IMR-90 (cell line): ENCODE measurements around the gene TELO2. TPM values are rescaled to one million over a fixed set of nuclear protein-coding genes. Genes with fewer than 3 reads are reported as not detected.

Source experiments
- ATAC-seq: fragments of 200-7000 bp; cut with Tn5 transposase; 2 replicates; pipeline ENCODE4 v1.9.1; 2020; ENCODE audit warnings: low read depth, mild to moderate bottlenecking, moderate library complexity
- BruUV-seq: library from RNA; stranded (reverse); fragments of 400-500 nt; replicated peaks from 2 replicates; lab custom pipeline; 2021; lab: Mats Ljungman, UMichigan
- CTCF ChIA-PET: fragments of 300-600 bp; formaldehyde crosslinking; extraction: SDS; loops from one replicate; lab custom pipeline; 2021; ENCODE audit warnings: antibody characterized with exemption; lab: Yijun Ruan, JAX
- POLR2A ChIA-PET: fragments of 300-600 bp; sonication (Branson Sonifier 250); formaldehyde crosslinking; loops from one replicate; lab custom pipeline; 2022; ENCODE audit warnings: antibody characterized with exemption; ENCODE audit not compliant: unreplicated experiment; lab: Charles Lee
- DNase-seq: peaks from one replicate; pipeline ENCODE4 v3.0.0; 2013
- H2AFZ ChIP-seq: replicated peaks from 2 replicates; pipeline ENCODE3; 2013; ENCODE audit warnings: low read length, mild to moderate bottlenecking; ENCODE audit not compliant: poor library complexity
- H2AK5ac ChIP-seq: 2 replicates; pipeline ENCODE4 v1.6.1; 2013; ENCODE audit warnings: low read depth, low read length, inconsistent platforms
- H2AK9ac ChIP-seq: replicated peaks from 2 replicates; pipeline ENCODE3; 2013; ENCODE audit warnings: mild to moderate bottlenecking, low read depth, low read length, moderate library complexity; ENCODE audit not compliant: poor library complexity
- H2BK120ac ChIP-seq: 2 replicates; pipeline ENCODE4 v1.6.1; 2013; ENCODE audit warnings: low read depth, low read length, inconsistent platforms
- H2BK15ac ChIP-seq: 3 replicates; pipeline ENCODE4 v1.6.1; 2013; ENCODE audit warnings: low read depth, low read length, inconsistent platforms
- H2BK20ac ChIP-seq: 2 replicates; pipeline ENCODE4 v1.6.1; 2013; ENCODE audit warnings: low read depth, mild to moderate bottlenecking, inconsistent platforms, low read length, moderate library complexity
- H2BK5ac ChIP-seq: 2 replicates; pipeline ENCODE4 v1.6.1; 2013; ENCODE audit warnings: mild to moderate bottlenecking, low read depth, low read length, inconsistent platforms; ENCODE audit not compliant: poor library complexity, severe bottlenecking
- H3K14ac ChIP-seq: replicated peaks from 2 replicates; pipeline ENCODE4 v1.6.1; 2013; ENCODE audit warnings: low read depth, low read length, inconsistent platforms
- H3K18ac ChIP-seq: 2 replicates; pipeline ENCODE4 v1.6.1; 2013; ENCODE audit warnings: low read depth, low read length, control low read depth
- H3K23ac ChIP-seq: 2 replicates; pipeline ENCODE4 v1.6.1; 2013; ENCODE audit warnings: low read depth, low read length, inconsistent platforms
- H3K27ac ChIP-seq: 2 replicates; pipeline ENCODE4 v1.5.1; 2013; ENCODE audit warnings: mild to moderate bottlenecking, control low read depth, low read length; ENCODE audit not compliant: insufficient read depth
- H3K27me3 ChIP-seq: 2 replicates; pipeline ENCODE4 v1.6.1; 2013; ENCODE audit warnings: low read length; ENCODE audit not compliant: control insufficient read depth, insufficient read depth
- H3K36me3 ChIP-seq: 2 replicates; pipeline ENCODE4 v1.6.1; 2013; ENCODE audit warnings: low read length, mixed read lengths; ENCODE audit not compliant: control insufficient read depth, insufficient read depth
- H3K4ac ChIP-seq: 2 replicates; pipeline ENCODE4 v1.6.1; 2013; ENCODE audit warnings: low read depth, low read length, inconsistent platforms
- H3K4me1 ChIP-seq: 2 replicates; pipeline ENCODE4 v1.6.1; 2013; ENCODE audit warnings: low read length, mixed read lengths; ENCODE audit not compliant: control insufficient read depth, insufficient read depth
- H3K4me2 ChIP-seq: 2 replicates; pipeline ENCODE4 v1.6.1; 2013; ENCODE audit warnings: low read depth, mild to moderate bottlenecking, control low read depth, low read length, moderate library complexity
- H3K4me3 ChIP-seq: 2 replicates; pipeline ENCODE4 v1.5.1; 2013; ENCODE audit warnings: low read depth, mild to moderate bottlenecking, control low read depth, low read length, moderate library complexity; ENCODE audit not compliant: insufficient read depth
- H3K56ac ChIP-seq: 2 replicates; pipeline ENCODE4 v1.6.1; 2013; ENCODE audit warnings: low read length, inconsistent platforms; ENCODE audit not compliant: insufficient read depth; ENCODE audit errors: extremely low read depth
- H3K79me1 ChIP-seq, 2 experiments: 2 replicates each; pipeline ENCODE4 v1.6.1; 2013; ENCODE audit warnings: low read length in 2 of 2, inconsistent platforms in 1 of 2, low read depth in 1 of 2
- H3K9ac ChIP-seq: 2 replicates; pipeline ENCODE4 v1.6.1; 2013; ENCODE audit warnings: low read depth, low read length, control low read depth
- H3K9me1 ChIP-seq: 2 replicates; pipeline ENCODE4 v1.6.1; 2013; ENCODE audit warnings: low read length, inconsistent platforms; ENCODE audit not compliant: insufficient read depth
- H3K9me3 ChIP-seq: 2 replicates; pipeline ENCODE4 v1.6.1; 2013; ENCODE audit warnings: low read length; ENCODE audit not compliant: control insufficient read depth, insufficient read depth
- H4K20me1 ChIP-seq: 2 replicates; pipeline ENCODE4 v1.6.1; 2013; ENCODE audit warnings: low read length, inconsistent platforms; ENCODE audit not compliant: insufficient read depth
- H4K5ac ChIP-seq: 2 replicates; pipeline ENCODE4 v1.6.1; 2013; ENCODE audit warnings: mild to moderate bottlenecking, low read depth, low read length, control low read depth
- H4K8ac ChIP-seq, 2 experiments: 2 replicates each; pipeline ENCODE4 v1.6.1; 2013; ENCODE audit warnings: low read depth in 2 of 2, low read length in 2 of 2, control low read depth in 1 of 2, inconsistent platforms in 1 of 2
- H4K91ac ChIP-seq: 2 replicates; pipeline ENCODE4 v1.6.1; 2013; ENCODE audit warnings: low read depth, low read length, inconsistent platforms; ENCODE audit not compliant: insufficient read depth
- BHLHE40 ChIP-seq: fragments of 150-350 bp; IDR thresholded peaks from 2 replicates; pipeline ENCODE4 v1.6.1; 2016; ENCODE audit warnings: mild to moderate bottlenecking, low read depth, low read length
- CHD1 ChIP-seq: IDR thresholded peaks from 2 replicates; pipeline ENCODE4 v1.6.1; 2012; ENCODE audit warnings: low read depth, low read length, improper control_type of control experiment
- CTCF ChIP-seq: conservative IDR thresholded peaks from 2 replicates; pipeline ENCODE4 v1.5.1; 2012; ENCODE audit warnings: mild to moderate bottlenecking, low read depth, low read length, improper control_type of control experiment
- MAFK ChIP-seq: IDR thresholded peaks from 2 replicates; pipeline ENCODE4 v1.6.1; 2012; ENCODE audit warnings: low read depth, low read length, improper control_type of control experiment
- MAZ ChIP-seq: IDR thresholded peaks from 2 replicates; pipeline ENCODE4 v1.6.1; 2012; ENCODE audit warnings: low read depth, mild to moderate bottlenecking, low read length, improper control_type of control experiment, moderate library complexity, borderline replicate concordance
- MXI1 ChIP-seq: IDR thresholded peaks from 2 replicates; pipeline ENCODE4 v1.6.1; 2012; ENCODE audit warnings: low read depth, mild to moderate bottlenecking, low read length, moderate library complexity, borderline replicate concordance
- NFE2L2 ChIP-seq: fragments of 150-350 bp; IDR thresholded peaks from 2 replicates; pipeline ENCODE4 v1.6.1; 2016; ENCODE audit warnings: low read depth, mild to moderate bottlenecking, low read length
- POLR2A ChIP-seq: IDR thresholded peaks from 2 replicates; pipeline ENCODE4 v1.6.1; 2012; ENCODE audit warnings: mild to moderate bottlenecking, low read depth, low read length
- RFX5 ChIP-seq: IDR thresholded peaks from 2 replicates; pipeline ENCODE4 v1.8.0; 2012; ENCODE audit warnings: low read depth, mild to moderate bottlenecking, low read length, moderate library complexity
- SMC3 ChIP-seq: fragments of 150-350 bp; IDR thresholded peaks from 2 replicates; pipeline ENCODE4 v1.6.1; 2016; ENCODE audit warnings: low read depth, mild to moderate bottlenecking, antibody characterized with exemption, low read length, moderate library complexity
- USF2 ChIP-seq: fragments of 150-350 bp; IDR thresholded peaks from 2 replicates; pipeline ENCODE4 v1.6.1; 2017; ENCODE audit warnings: mild to moderate bottlenecking, antibody characterized with exemption, low read length, low read depth
- WGBS, 2 experiments: methylation state at CpG; one replicate each; pipeline versions ENCODE4 v1.1.5 to v1.1.7; 2013; ENCODE audit warnings: missing lambda C conversion rate in 2 of 2; ENCODE audit not compliant: insufficient read length in 1 of 2; ENCODE audit errors: extremely low coverage in 2 of 2; 5-methylcytosine and 5-hydroxymethylcytosine counted together
- dilution Hi-C: fragments of 300-500 bp; cut with HindIII; formaldehyde crosslinking; loops from one replicate; pipeline ENCODE4 v1.14.3; 2018; ENCODE audit warnings: low sequenced_read_pairs; ENCODE audit not compliant: unreplicated experiment
- in situ Hi-C: fragments of 300-500 bp; cut with MboI; formaldehyde crosslinking; loops from 3 replicates; pipeline ENCODE4 v1.14.3; 2019; ENCODE audit warnings: low sequenced_read_pairs, inconsistent platforms, mixed read lengths
- intact Hi-C: fragments of 100-400 bp; cut with micrococcal nuclease; formaldehyde crosslinking; loops from 2 replicates; pipeline ENCODE4 v1.10.0; 2022
- polyA plus RNA-seq, 3 experiments: library from polyadenylated mRNA; depleted of rRNA; stranded (reverse); fragments of >200 nt; gene quantifications; 2 replicates each; pipeline ENCODE4 v1.2.3, GENCODE V29; 2012; ENCODE audit warnings: low replicate concordance in 1 of 3
- total RNA-seq: library from RNA; depleted of rRNA; stranded (reverse); fragments of >200 nt; gene quantifications from 2 replicates; pipeline ENCODE4 v1.2.3, GENCODE V29; 2012

TELO2 gene
- total and polyA plus RNA-seq, 2 of the 4 experiments (the other 2 are of a cell fraction), result 6.6 to 26.6 TPM

GRCh38 chr16:1545044-1546040 lies 52.2 kb downstream of the TELO2 start (continued):
- no peak for TF ChIP-seq NFE2L2
- TF ChIP-seq MXI1, result no peak
- no peak for TF ChIP-seq MAFK
- no peak for TF ChIP-seq POLR2A

- TF ChIP-seq BHLHE40 (no peak), USF2 (no peak), POLR2A (no peak), MAFK (no peak), CTCF (no peak), MAZ (no peak), SMC3 (no peak), CHD1 (no peak), RFX5 (no peak)
- H3K9me1 ChIP-seq, result 0 out of 2 replicates have a peak, but pooled peaks cover 9% of the 10 kb centered on the region
- WGBS, 2 experiments, result 89% methylated on average over 9 of the region's 16 CpGs; no CpG with 5 or more reads in 1 of the 2 experiments
- H3K4me2 ChIP-seq, result no peak overlapping the region
- dilution Hi-C loops, result no loop called here
- H2BK20ac ChIP-seq, result no peak overlapping the region
- no peak overlapping the region for H3K18ac ChIP-seq
- H2BK120ac ChIP-seq, result no peak overlapping the region
- ChIA-PET CTCF (interaction anchor here (0.6 kb wide), 1 partner anchor 11 kb away, joined by 3 read pairs; no protein-coding TSS in a partner anchor), POLR2A (no interaction called here)
- no peaks in the 10 kb centered on the region for H3K27me3 ChIP-seq
- H3K23ac ChIP-seq, result no peak overlapping the region
- in situ Hi-C loops, result no loop called here
- no peak overlapping the region for H3K27ac ChIP-seq
- no peak overlapping the region for H2AK5ac ChIP-seq
- H4K20me1 ChIP-seq, result no peaks in the 10 kb centered on the region
- H3K4me3 ChIP-seq, result no peak overlapping the region
- H4K8ac ChIP-seq, result no peak overlapping the region
- no TSS peak for BruUV-seq
- no peaks in the 10 kb centered on the region for H3K9me3 ChIP-seq
- peaks cover 20% of the 10 kb centered on the region; the same call in 1 of the 2 replicates for H3K36me3 ChIP-seq
- no peak overlapping the region for H2BK15ac ChIP-seq
- intact Hi-C loops, result no loop called here
- H4K5ac ChIP-seq, result no peak overlapping the region
- no peak for DNase-seq
- H4K91ac ChIP-seq, result no peak overlapping the region
- H2BK5ac ChIP-seq, result no peak overlapping the region
- H2AK9ac ChIP-seq, result no peak overlapping the region
- no peak overlapping the region for H2AFZ ChIP-seq
- H3K56ac ChIP-seq, result no peak overlapping the region
- no peak overlapping the region for H3K14ac ChIP-seq
- peaks cover 6 to 44% of the 10 kb centered on the region in 2 experiments; a peak in 3 of 4 replicates for H3K79me1 ChIP-seq
- H3K4me1 ChIP-seq, result peaks cover 3% of the 10 kb centered on the region; the same call in 1 of the 2 replicates
- no peak overlapping the region for H3K4ac ChIP-seq
- H3K9ac ChIP-seq, result no peak overlapping the region
- no peak for ATAC-seq
Observed at GRCh38 chr16:1546430-1546829, 53.3 kb downstream of the TELO2 start.
